PC-9 (cell line): ENCODE data around the gene OCEL1. TPM values are rescaled to one million over a fixed set of nuclear protein-coding genes. Genes with fewer than 3 reads are reported as not detected.

Experiments
- BruUV-seq: library from RNA; stranded (reverse); fragments of 400-500 nt; replicated peaks from 2 replicates; lab custom pipeline; 2021; lab: Mats Ljungman, UMichigan
- CTCF ChIA-PET: fragments of 300-600 bp; sonication (Branson Sonifier 250); formaldehyde crosslinking; loops from one replicate; lab custom pipeline; 2022; ENCODE audit warnings: antibody characterized with exemption; lab: Charles Lee
- POLR2A ChIA-PET: fragments of 300-600 bp; sonication (Branson Sonifier 250); formaldehyde crosslinking; loops from one replicate; lab custom pipeline; 2022; ENCODE audit warnings: antibody characterized with exemption; ENCODE audit not compliant: unreplicated experiment; lab: Charles Lee
- DNase-seq, 2 experiments: peaks; one replicate each; pipeline versions ENCODE4 v3.0.0 to v3.0.0-alpha.2; 2015 to 2022; ENCODE audit warnings: mixed read lengths in 1 of 2
- H2AFZ ChIP-seq: fragments of 200-600 bp; sonication (generic); 2 replicates; pipeline ENCODE4 v1.8.1; 2017; ENCODE audit warnings: antibody characterized with exemption
- H3F3A ChIP-seq: fragments of 200-600 bp; sonication (generic); 2 replicates; pipeline ENCODE4 v1.8.1; 2017; ENCODE audit warnings: antibody characterized with exemption, mild to moderate bottlenecking, low read depth; ENCODE audit not compliant: insufficient read depth
- H3K27ac ChIP-seq: fragments of 200-600 bp; sonication (generic); 2 replicates; pipeline ENCODE4 v1.6.1; 2016; ENCODE audit warnings: mixed run types
- H3K27me3 ChIP-seq: fragments of 200-600 bp; sonication (generic); 2 replicates; pipeline ENCODE4 v1.6.1; 2016; ENCODE audit warnings: low read depth, mixed run types; ENCODE audit not compliant: insufficient read depth
- H3K36me3 ChIP-seq: fragments of 200-600 bp; sonication (generic); 2 replicates; pipeline ENCODE4 v1.6.1; 2016; ENCODE audit warnings: low read depth, mixed run types
- H3K4me1 ChIP-seq: fragments of 200-600 bp; sonication (generic); replicated peaks from 2 replicates; pipeline ENCODE4 v1.6.1; 2016; ENCODE audit warnings: mixed run types; ENCODE audit not compliant: insufficient read depth
- H3K4me2 ChIP-seq: fragments of 200-600 bp; sonication (generic); 2 replicates; pipeline ENCODE4 v1.6.1; 2017; ENCODE audit warnings: mixed run types
- H3K4me3 ChIP-seq: fragments of 200-600 bp; sonication (generic); 2 replicates; pipeline ENCODE4 v1.6.1; 2016; ENCODE audit warnings: mixed run types
- H3K79me2 ChIP-seq: fragments of 200-600 bp; sonication (generic); 2 replicates; pipeline ENCODE4 v1.6.1; 2017; ENCODE audit warnings: low read depth, mixed run types
- H3K9me2 ChIP-seq: fragments of 200-600 bp; sonication (generic); 2 replicates; pipeline ENCODE4 v1.8.1; 2017; ENCODE audit warnings: mild to moderate bottlenecking; ENCODE audit not compliant: insufficient read depth
- H3K9me3 ChIP-seq: fragments of 200-600 bp; sonication (generic); 2 replicates; pipeline ENCODE4 v1.8.1; 2016; ENCODE audit warnings: low read depth; ENCODE audit not compliant: insufficient read depth
- H4K20me1 ChIP-seq: fragments of 200-600 bp; sonication (generic); 2 replicates; pipeline ENCODE4 v1.8.1; 2017; ENCODE audit not compliant: insufficient read depth
- EZH2 ChIP-seq: fragments of 200-600 bp; sonication (generic); IDR thresholded peaks from 2 replicates; pipeline ENCODE4 v1.8.0; 2017; ENCODE audit warnings: antibody characterized with exemption, low read depth
- intact Hi-C: fragments of 100-400 bp; cut with micrococcal nuclease; formaldehyde crosslinking; loops from one replicate; pipeline ENCODE4 v1.10.0; 2022; ENCODE audit not compliant: unreplicated experiment
- total RNA-seq: library from RNA; stranded (reverse); gene quantifications from 2 replicates; pipeline ENCODE4 v1.2.3, GENCODE V29; 2021
- TF ChIP-seq, protein P1 (sequence below): fragments of 200-600 bp; sonication (generic); conservative IDR thresholded peaks from 2 replicates; pipeline ENCODE4 v1.6.1; 2017; ENCODE audit warnings: mixed run types, antibody characterized with exemption, mild to moderate bottlenecking, moderate library complexity

Gene OCEL1
- total RNA-seq, 1 experiment from 2014 or later = 30.6 TPM

DNA sequence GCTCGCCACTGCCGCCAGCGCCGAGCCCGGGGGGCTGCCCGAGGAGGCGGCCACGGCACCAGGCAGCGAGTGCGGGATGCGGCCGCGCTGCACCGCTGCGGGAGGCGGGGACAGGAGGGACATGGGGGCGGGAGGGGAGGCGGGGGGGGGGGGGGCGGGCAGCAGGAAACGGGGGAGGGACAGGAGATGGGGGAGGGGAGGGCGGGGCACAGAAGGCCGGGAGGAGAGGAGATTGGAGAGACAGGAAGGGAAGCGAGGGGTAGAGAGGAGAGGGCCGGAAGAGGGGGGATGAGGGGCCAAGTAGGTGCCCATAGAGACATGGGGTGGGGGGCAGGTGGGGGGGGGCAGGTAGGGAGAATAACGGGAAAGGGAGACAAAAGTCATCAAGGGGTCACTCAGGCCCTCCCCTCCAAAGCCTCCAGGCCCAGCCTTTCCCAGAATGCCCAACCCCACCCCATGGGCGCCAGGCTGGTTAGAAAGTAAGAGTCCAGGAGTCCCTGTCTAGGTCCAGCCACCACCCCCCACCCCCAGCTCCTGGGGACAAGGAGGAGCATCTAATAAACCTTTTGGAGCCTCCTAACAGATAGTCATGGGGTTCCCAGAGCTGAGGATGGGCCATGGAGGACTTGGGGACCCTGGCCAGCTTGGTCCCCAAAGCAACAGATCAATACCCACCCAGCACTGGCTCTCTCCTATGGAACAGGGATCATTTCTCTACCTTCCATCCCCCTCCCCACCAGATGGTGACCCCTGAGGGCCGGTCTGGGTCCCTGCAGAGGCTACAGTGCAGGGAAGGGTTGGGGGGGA is 10.1 kb downstream of the OCEL1 start:
- CTCF ChIA-PET = no interaction called here
- Histone ChIP-seq H3K27ac (no peak overlapping the region), H3K4me2 (peak overlapping the region; percentile 58; the same call in 1 of the 2 replicates), H2AFZ (no peak overlapping the region), H3K4me3 (peak overlapping the region; percentile 40; the same call in 1 of the 2 replicates), H3K27me3 (no peaks in the 10 kb centered on the region), H3K4me1 (peaks cover 14% of the 10 kb centered on the region; the same call in 1 of the 2 replicates), H4K20me1 (peaks cover 66% of the 10 kb centered on the region), H3F3A (peaks cover 70% of the 10 kb centered on the region), H3K9me3 (no peaks in the 10 kb centered on the region), H3K36me3 (peaks cover 31% of the 10 kb centered on the region), H3K79me2 (peaks cover 69% of the 10 kb centered on the region), H3K9me2 (no peaks in the 10 kb centered on the region)
- peak; percentile 22 to 35 for DNase-seq
- TF ChIP-seq EZH2 = no peak
- TF ChIP-seq, protein P1, sequence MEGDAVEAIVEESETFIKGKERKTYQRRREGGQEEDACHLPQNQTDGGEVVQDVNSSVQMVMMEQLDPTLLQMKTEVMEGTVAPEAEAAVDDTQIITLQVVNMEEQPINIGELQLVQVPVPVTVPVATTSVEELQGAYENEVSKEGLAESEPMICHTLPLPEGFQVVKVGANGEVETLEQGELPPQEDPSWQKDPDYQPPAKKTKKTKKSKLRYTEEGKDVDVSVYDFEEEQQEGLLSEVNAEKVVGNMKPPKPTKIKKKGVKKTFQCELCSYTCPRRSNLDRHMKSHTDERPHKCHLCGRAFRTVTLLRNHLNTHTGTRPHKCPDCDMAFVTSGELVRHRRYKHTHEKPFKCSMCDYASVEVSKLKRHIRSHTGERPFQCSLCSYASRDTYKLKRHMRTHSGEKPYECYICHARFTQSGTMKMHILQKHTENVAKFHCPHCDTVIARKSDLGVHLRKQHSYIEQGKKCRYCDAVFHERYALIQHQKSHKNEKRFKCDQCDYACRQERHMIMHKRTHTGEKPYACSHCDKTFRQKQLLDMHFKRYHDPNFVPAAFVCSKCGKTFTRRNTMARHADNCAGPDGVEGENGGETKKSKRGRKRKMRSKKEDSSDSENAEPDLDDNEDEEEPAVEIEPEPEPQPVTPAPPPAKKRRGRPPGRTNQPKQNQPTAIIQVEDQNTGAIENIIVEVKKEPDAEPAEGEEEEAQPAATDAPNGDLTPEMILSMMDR = no peak
- POLR2A ChIA-PET = interaction anchor here (0.6 to 0.7 kb wide), 2 partner anchors 30 to 76 kb away, joined by 9 read pairs; no protein-coding TSS in a partner anchor
- BruUV-seq = no TSS peak
- intact Hi-C loops = no loop called here

DNA sequence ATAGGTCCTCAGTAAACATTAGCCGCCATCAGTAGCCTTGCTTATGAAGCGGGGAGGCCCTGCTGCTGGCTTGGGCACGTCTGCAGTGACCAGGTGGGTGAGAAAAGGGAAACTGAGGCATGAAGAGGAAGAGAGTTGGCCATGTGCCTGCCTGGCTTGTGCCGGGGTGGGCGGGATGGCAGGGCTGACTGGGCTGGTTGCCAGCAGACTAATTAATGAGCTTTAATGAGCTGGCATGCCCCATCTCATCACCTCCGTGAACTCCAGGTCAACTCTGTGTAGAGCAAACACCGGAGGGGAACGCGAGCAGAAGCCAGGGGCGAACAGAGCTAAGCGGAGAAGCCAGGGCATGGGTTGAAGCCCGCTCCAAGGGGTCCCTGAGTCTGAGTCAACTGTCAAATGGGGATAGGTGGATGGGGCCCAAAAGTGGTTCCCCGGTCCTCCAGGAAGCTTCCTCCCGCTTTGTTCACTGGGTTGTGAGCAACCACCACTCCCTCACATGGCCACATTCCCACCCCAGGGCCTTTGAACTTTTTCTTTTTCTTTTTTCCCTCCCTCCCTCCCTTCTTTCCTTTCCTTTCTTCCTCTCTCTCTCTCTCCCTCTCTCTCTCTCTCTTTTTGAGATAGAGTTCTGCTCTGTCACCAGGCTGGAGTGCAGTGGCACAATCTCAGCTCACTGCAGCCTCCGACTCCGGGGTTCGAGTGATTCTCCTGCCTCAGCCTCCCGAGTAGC is 11.0 kb downstream of the OCEL1 start:
- Histone ChIP-seq H3K9me2 (no peaks in the 10 kb centered on the region), H2AFZ (no peak overlapping the region), H3K4me3 (no peak overlapping the region), H3K36me3 (peaks cover 25% of the 10 kb centered on the region), H3F3A (peaks cover 62% of the 10 kb centered on the region), H3K27me3 (no peaks in the 10 kb centered on the region), H4K20me1 (peaks cover 66% of the 10 kb centered on the region), H3K9me3 (no peaks in the 10 kb centered on the region), H3K79me2 (peaks cover 77% of the 10 kb centered on the region), H3K27ac (no peak overlapping the region), H3K4me2 (no peak overlapping the region), H3K4me1 (peaks cover 22% of the 10 kb centered on the region)
- POLR2A ChIA-PET = interaction anchor here (0.6 to 0.7 kb wide), 2 partner anchors 30 to 75 kb away, joined by 9 read pairs; no protein-coding TSS in a partner anchor
- intact Hi-C loops = no loop called here
- TF ChIP-seq EZH2 = no peak
- TF ChIP-seq, protein P1 = no peak
- BruUV-seq = no TSS peak
- DNase-seq = no peak
- CTCF ChIA-PET = no interaction called here
